Measurements from ENCODE around the gene OPN4. TPM values are rescaled to one million over a fixed set of nuclear protein-coding genes. Genes with fewer than 3 reads are reported as not detected.

The OPN4 gene
- total and polyA plus RNA-seq, 8 donors, result not detected

- no peak overlapping the region for H3K4me3 ChIP-seq
- H3K27me3 ChIP-seq, result no peaks in the 10 kb centered on the region
- no peak for TF ChIP-seq CTCF (IDR thresholded peaks at IDR 0.05)
- no peak for TF ChIP-seq POLR2A (IDR thresholded peaks at IDR 0.05)
- no peaks in the 10 kb centered on the region for H3K36me3 ChIP-seq
- DNase-seq, result no peak
- intact Hi-C loops (cut with DNase I; ENCODE audit: low total_unique reads), result no loop called here
- H3K4me1 ChIP-seq, result peaks cover 0 to 37% (median 17%) of the 10 kb centered on the region in 4 donors
- no peak overlapping the region for H3K27ac ChIP-seq
- no peaks in the 10 kb centered on the region for H3K9me3 ChIP-seq
- WGBS, 5 donors, result 85 to 91% (median 87%) methylated on average over 7 of the region's 7 CpGs
Observed at GRCh38 chr10:86665218-86665607, 10.9 kb downstream of the OPN4 start.

GRCh38 chr10:86665868-86666267 is 11.5 kb downstream of the OPN4 start:
- WGBS, 5 donors, result 81 to 96% (median 82%) methylated on average over 8 to 12 of the region's 12 CpGs
- intact Hi-C loops (cut with DNase I; ENCODE audit: low total_unique reads), result no loop called here
- Histone ChIP-seq H3K27me3 (no peaks in the 10 kb centered on the region), H3K4me3 (no peak overlapping the region), H3K27ac (peak overlapping the region in 1 of 5 donors; percentile 85), H3K4me1 (peaks cover 2 to 44% (median 23%) of the 10 kb centered on the region in 4 donors), H3K9me3 (no peaks in the 10 kb centered on the region), H3K36me3 (no peaks in the 10 kb centered on the region)
- no peak for DNase-seq
- no peak for TF ChIP-seq EP300 (IDR thresholded peaks at IDR 0.05)
- TF ChIP-seq POLR2AphosphoS5 (IDR thresholded peaks at IDR 0.05), result no peak
- TF ChIP-seq CTCF (IDR thresholded peaks at IDR 0.05), result no peak
- TF ChIP-seq POLR2A (IDR thresholded peaks at IDR 0.05), result no peak

- Histone ChIP-seq H3K27me3 (no peaks in the 10 kb centered on the region), H3K27ac (peak overlapping the region in 3 of 5 donors; percentile 74 to 85 (median 77)), H3K36me3 (no peaks in the 10 kb centered on the region), H3K4me3 (no peak overlapping the region), H3K4me1 (peaks cover 9 to 50% (median 30%) of the 10 kb centered on the region in 4 donors), H3K9me3 (no peaks in the 10 kb centered on the region)
- TF ChIP-seq POLR2AphosphoS5 (IDR thresholded peaks at IDR 0.05) (no peak), POLR2A (IDR thresholded peaks at IDR 0.05) (no peak), EP300 (IDR thresholded peaks at IDR 0.05) (no peak), CTCF (IDR thresholded peaks at IDR 0.05) (no peak)
- intact Hi-C loops (cut with DNase I; ENCODE audit: low total_unique reads), result no loop called here
- DNase-seq, result no peak
- WGBS, 5 donors, result 75 to 92% (median 87%) methylated on average over 5 to 7 of the region's 7 CpGs
Observed at GRCh38 chr10:86666538-86666937, 12.2 kb downstream of the OPN4 start.

GRCh38 chr10:86667421-86668181 is 13.3 kb downstream of the OPN4 start:
- peak in 1 of 2 donors; percentile 45 for DNase-seq
- no peaks in the 10 kb centered on the region for H3K36me3 ChIP-seq
- WGBS, 5 donors, result 76 to 86% (median 77%) methylated on average over 9 to 10 of the region's 10 CpGs; no CpG with 5 or more reads in 1 of the 5 donors
- intact Hi-C loops (cut with DNase I; ENCODE audit: low total_unique reads), result no loop called here
- TF ChIP-seq POLR2AphosphoS5 (IDR thresholded peaks at IDR 0.05) (peak in 1 of 3 donors; percentile 25), POLR2A (IDR thresholded peaks at IDR 0.05) (no peak), EP300 (IDR thresholded peaks at IDR 0.05) (no peak)
- peak overlapping the region in 2 of 4 donors; percentile 5 to 32 for H3K4me3 ChIP-seq
- no peaks in the 10 kb centered on the region for H3K9me3 ChIP-seq
- peak overlapping the region in 4 of 5 donors; percentile 64 to 85 (median 76) for H3K27ac ChIP-seq
- H3K27me3 ChIP-seq, result no peaks in the 10 kb centered on the region
- H3K4me1 ChIP-seq, result peaks cover 20 to 60% (median 40%) of the 10 kb centered on the region in 4 donors
